Measurements from ENCODE around the gene BCAP31.
"Not testable (repeated sequence)": the region's sequence is repeated elsewhere in the genome, so short reads cannot be mapped to it uniquely, and the experiment has no call there.

Gene BCAP31

GRCh38 chrX:153705403-153706060 is 18.7 kb downstream of the BCAP31 start:
- H3K27me3 ChIP-seq (ENCODE audit: control insufficient read depth, insufficient read depth, low read length); H3K4me3 ChIP-seq (ENCODE audit: low read depth, low read length); H3K9ac ChIP-seq (ENCODE audit: low read depth, low read length); H3K4me1 ChIP-seq (ENCODE audit: control insufficient read depth, insufficient read depth, low read length); H3K27ac ChIP-seq (ENCODE audit: low read depth, low read length): not testable (repeated sequence)
- Histone ChIP-seq H3K9me3 (ENCODE audit: control insufficient read depth, insufficient read depth, low read length) (peaks cover 22% of the 10 kb centered on the region), H3K36me3 (ENCODE audit: control insufficient read depth, insufficient read depth, low read length) (peaks cover 41% of the 10 kb centered on the region)

- H3K4me1 ChIP-seq (ENCODE audit: control insufficient read depth, insufficient read depth, low read length); H3K4me3 ChIP-seq (ENCODE audit: low read depth, low read length); H3K9ac ChIP-seq (ENCODE audit: low read depth, low read length); H3K27me3 ChIP-seq (ENCODE audit: control insufficient read depth, insufficient read depth, low read length); H3K27ac ChIP-seq (ENCODE audit: low read depth, low read length): not testable (repeated sequence)
- H3K36me3 ChIP-seq (ENCODE audit: control insufficient read depth, insufficient read depth, low read length) = peaks cover 42% of the 10 kb centered on the region
- peaks cover 19% of the 10 kb centered on the region for H3K9me3 ChIP-seq (ENCODE audit: control insufficient read depth, insufficient read depth, low read length)
These were observed 19.4 kb downstream of the BCAP31 start for GRCh38 chrX:153704631-153705402.

- Histone ChIP-seq H3K9ac (ENCODE audit: low read depth, low read length) (no peak overlapping the region), H3K27me3 (ENCODE audit: control insufficient read depth, insufficient read depth, low read length) (no peaks in the 10 kb centered on the region), H3K9me3 (ENCODE audit: control insufficient read depth, insufficient read depth, low read length) (peaks cover 17% of the 10 kb centered on the region), H3K27ac (ENCODE audit: low read depth, low read length) (no peak overlapping the region), H3K4me3 (ENCODE audit: low read depth, low read length) (no peak overlapping the region), H3K4me1 (ENCODE audit: control insufficient read depth, insufficient read depth, low read length) (no peaks in the 10 kb centered on the region), H3K36me3 (ENCODE audit: control insufficient read depth, insufficient read depth, low read length) (peaks cover 39% of the 10 kb centered on the region)
These were observed 20.1 kb downstream of the BCAP31 start for GRCh38 chrX:153704021-153704526.

GRCh38 chrX:153703036-153703370 is 21.2 kb downstream of the BCAP31 start:
- no peaks in the 10 kb centered on the region for H3K4me1 ChIP-seq (ENCODE audit: control insufficient read depth, insufficient read depth, low read length)
- peaks cover 39% of the 10 kb centered on the region for H3K36me3 ChIP-seq (ENCODE audit: control insufficient read depth, insufficient read depth, low read length)
- no peak overlapping the region for H3K4me3 ChIP-seq (ENCODE audit: low read depth, low read length)
- H3K27ac ChIP-seq (ENCODE audit: low read depth, low read length) = no peak overlapping the region
- peaks cover 17% of the 10 kb centered on the region for H3K9me3 ChIP-seq (ENCODE audit: control insufficient read depth, insufficient read depth, low read length)
- H3K9ac ChIP-seq (ENCODE audit: low read depth, low read length) = no peak overlapping the region
- H3K27me3 ChIP-seq (ENCODE audit: control insufficient read depth, insufficient read depth, low read length) = no peaks in the 10 kb centered on the region

GRCh38 chrX:153702336-153703035 is 21.7 kb downstream of the BCAP31 start:
- Histone ChIP-seq H3K36me3 (ENCODE audit: control insufficient read depth, insufficient read depth, low read length) (peaks cover 39% of the 10 kb centered on the region), H3K4me1 (ENCODE audit: control insufficient read depth, insufficient read depth, low read length) (no peaks in the 10 kb centered on the region), H3K27me3 (ENCODE audit: control insufficient read depth, insufficient read depth, low read length) (no peaks in the 10 kb centered on the region), H3K27ac (ENCODE audit: low read depth, low read length) (no peak overlapping the region), H3K9ac (ENCODE audit: low read depth, low read length) (no peak overlapping the region), H3K9me3 (ENCODE audit: control insufficient read depth, insufficient read depth, low read length) (peaks cover 17% of the 10 kb centered on the region; the same call in 1 of the 2 replicates), H3K4me3 (ENCODE audit: low read depth, low read length) (no peak overlapping the region)

GRCh38 chrX:153701706-153702105 is 22.5 kb downstream of the BCAP31 start:
- H3K9me3 ChIP-seq (ENCODE audit: control insufficient read depth, insufficient read depth, low read length) = peaks cover 19% of the 10 kb centered on the region; the same call in 1 of the 2 replicates
- peaks cover 39% of the 10 kb centered on the region for H3K36me3 ChIP-seq (ENCODE audit: control insufficient read depth, insufficient read depth, low read length)
- H3K4me1 ChIP-seq (ENCODE audit: control insufficient read depth, insufficient read depth, low read length) = no peaks in the 10 kb centered on the region
- no peak overlapping the region for H3K27ac ChIP-seq (ENCODE audit: low read depth, low read length)
- H3K4me3 ChIP-seq (ENCODE audit: low read depth, low read length) = no peak overlapping the region
- no peaks in the 10 kb centered on the region for H3K27me3 ChIP-seq (ENCODE audit: control insufficient read depth, insufficient read depth, low read length)
- H3K9ac ChIP-seq (ENCODE audit: low read depth, low read length) = no peak overlapping the region

GRCh38 chrX:153700967-153701366 is 23.2 kb downstream of the BCAP31 start:
- Histone ChIP-seq H3K9me3 (ENCODE audit: control insufficient read depth, insufficient read depth, low read length) (peaks cover 19% of the 10 kb centered on the region; the same call in 1 of the 2 replicates), H3K4me1 (ENCODE audit: control insufficient read depth, insufficient read depth, low read length) (no peaks in the 10 kb centered on the region), H3K27me3 (ENCODE audit: control insufficient read depth, insufficient read depth, low read length) (no peaks in the 10 kb centered on the region), H3K36me3 (ENCODE audit: control insufficient read depth, insufficient read depth, low read length) (peaks cover 41% of the 10 kb centered on the region), H3K27ac (ENCODE audit: low read depth, low read length) (no peak overlapping the region), H3K9ac (ENCODE audit: low read depth, low read length) (no peak overlapping the region), H3K4me3 (ENCODE audit: low read depth, low read length) (no peak overlapping the region)

- H3K4me1 ChIP-seq (ENCODE audit: control insufficient read depth, insufficient read depth, low read length) = no peaks in the 10 kb centered on the region
- H3K27ac ChIP-seq (ENCODE audit: low read depth, low read length) = no peak overlapping the region
- peaks cover 46% of the 10 kb centered on the region for H3K36me3 ChIP-seq (ENCODE audit: control insufficient read depth, insufficient read depth, low read length)
These were observed 23.7 kb downstream of the BCAP31 start for GRCh38 chrX:153700376-153700945.

GRCh38 chrX:153699784-153700371 is 24.3 kb downstream of the BCAP31 start:
- H3K27ac ChIP-seq (ENCODE audit: low read depth, low read length) = not testable (repeated sequence)
- peaks cover 46% of the 10 kb centered on the region for H3K36me3 ChIP-seq (ENCODE audit: control insufficient read depth, insufficient read depth, low read length)

More at GRCh38 chrX:153700376-153700945, 23.7 kb downstream of the BCAP31 start:
- H3K9ac ChIP-seq (ENCODE audit: low read depth, low read length) = no peak overlapping the region
- H3K9me3 ChIP-seq (ENCODE audit: control insufficient read depth, insufficient read depth, low read length) = peaks cover 16% of the 10 kb centered on the region; the same call in 1 of the 2 replicates
- H3K4me3 ChIP-seq (ENCODE audit: low read depth, low read length) = no peak overlapping the region
- no peaks in the 10 kb centered on the region for H3K27me3 ChIP-seq (ENCODE audit: control insufficient read depth, insufficient read depth, low read length)

GRCh38 chrX:153699210-153699783 is 24.9 kb downstream of the BCAP31 start:
- not testable (repeated sequence) for H3K27me3 ChIP-seq (ENCODE audit: control insufficient read depth, insufficient read depth, low read length); H3K9ac ChIP-seq (ENCODE audit: low read depth, low read length); H3K4me1 ChIP-seq (ENCODE audit: control insufficient read depth, insufficient read depth, low read length); H3K4me3 ChIP-seq (ENCODE audit: low read depth, low read length); H3K27ac ChIP-seq (ENCODE audit: low read depth, low read length)
- peaks cover 41% of the 10 kb centered on the region for H3K36me3 ChIP-seq (ENCODE audit: control insufficient read depth, insufficient read depth, low read length)
- peaks cover 16% of the 10 kb centered on the region; the same call in 1 of the 2 replicates for H3K9me3 ChIP-seq (ENCODE audit: control insufficient read depth, insufficient read depth, low read length)

More at GRCh38 chrX:153699784-153700371, 24.3 kb downstream of the BCAP31 start:
- H3K9me3 ChIP-seq (ENCODE audit: control insufficient read depth, insufficient read depth, low read length) = peaks cover 16% of the 10 kb centered on the region; the same call in 1 of the 2 replicates
- not testable (repeated sequence) for H3K27me3 ChIP-seq (ENCODE audit: control insufficient read depth, insufficient read depth, low read length); H3K4me3 ChIP-seq (ENCODE audit: low read depth, low read length); H3K4me1 ChIP-seq (ENCODE audit: control insufficient read depth, insufficient read depth, low read length); H3K9ac ChIP-seq (ENCODE audit: low read depth, low read length)

Data from HUES48 (cell line).